Activated naive CD8-positive, alpha-beta T cell treated with anti-CD3 and anti-CD28 coated beads, Interleukin-2, amount 10 ng/mL, durations not matched to agents 7 days and 5 days (primary cell): ENCODE data around the gene SNRNP70. TPM values are rescaled to one million over a fixed set of nuclear protein-coding genes. Genes with fewer than 3 reads are reported as not detected.

ENCODE experiments used
- ATAC-seq: fragments of 150-1000 bp; cut with Tn5 transposase; one replicate; pipeline ENCODE4 v1.10.0; 2021; ENCODE audit warnings: low read depth, moderate library complexity
- POLR2A ChIA-PET: fragments of 350-600 bp; sonication (Branson Sonifier 250); formaldehyde crosslinking; loops from one replicate; lab custom pipeline; 2021; ENCODE audit warnings: antibody characterized with exemption; lab: Charles Lee
- DNase-seq: peaks from one replicate; pipeline ENCODE4 v3.0.0; 2021
- H3K27ac Mint-ChIP-seq: one replicate; pipeline ENCODE4 v1.8.0; 2022; ENCODE audit warnings: mild to moderate bottlenecking, mixed read lengths
- H3K27me3 Mint-ChIP-seq: one replicate; pipeline ENCODE4 v1.8.0; 2022; ENCODE audit warnings: mild to moderate bottlenecking, moderate library complexity, mixed read lengths
- H3K36me3 Mint-ChIP-seq: one replicate; pipeline ENCODE4 v1.8.0; 2021; ENCODE audit warnings: mild to moderate bottlenecking, mixed read lengths
- H3K4me1 Mint-ChIP-seq: one replicate; pipeline ENCODE4 v1.8.0; 2021; ENCODE audit warnings: mixed read lengths
- H3K4me3 Mint-ChIP-seq: one replicate; pipeline ENCODE4 v1.8.0; 2022; ENCODE audit warnings: mild to moderate bottlenecking, moderate library complexity, mixed read lengths
- H3K9me3 Mint-ChIP-seq: one replicate; pipeline ENCODE4 v1.8.0; 2021; ENCODE audit warnings: mixed read lengths
- total RNA-seq, 2 experiments: library from RNA; stranded (reverse); gene quantifications; one replicate each; pipeline ENCODE4 v1.2.3, GENCODE V29; 2021

Gene SNRNP70
- total RNA-seq, 2 experiments from 2014 or later = 321 to 328 TPM

- Mint-ChIP-seq H3K27me3 (peaks cover 65% of the 10 kb centered on the region), H3K9me3 (no peaks in the 10 kb centered on the region), H3K4me3 (no peak overlapping the region), H3K36me3 (no peaks in the 10 kb centered on the region), H3K27ac (no peak overlapping the region), H3K4me1 (peaks cover 12% of the 10 kb centered on the region)
- POLR2A ChIA-PET = interaction anchor here (1.1 kb wide), 1 partner anchor 24 kb away, joined by 4 read pairs; no protein-coding TSS in a partner anchor
- ATAC-seq = no peak
- no peak for DNase-seq
Observed at GRCh38 chr19:49152119-49152550, 66.9 kb downstream of the SNRNP70 start.

DNA sequence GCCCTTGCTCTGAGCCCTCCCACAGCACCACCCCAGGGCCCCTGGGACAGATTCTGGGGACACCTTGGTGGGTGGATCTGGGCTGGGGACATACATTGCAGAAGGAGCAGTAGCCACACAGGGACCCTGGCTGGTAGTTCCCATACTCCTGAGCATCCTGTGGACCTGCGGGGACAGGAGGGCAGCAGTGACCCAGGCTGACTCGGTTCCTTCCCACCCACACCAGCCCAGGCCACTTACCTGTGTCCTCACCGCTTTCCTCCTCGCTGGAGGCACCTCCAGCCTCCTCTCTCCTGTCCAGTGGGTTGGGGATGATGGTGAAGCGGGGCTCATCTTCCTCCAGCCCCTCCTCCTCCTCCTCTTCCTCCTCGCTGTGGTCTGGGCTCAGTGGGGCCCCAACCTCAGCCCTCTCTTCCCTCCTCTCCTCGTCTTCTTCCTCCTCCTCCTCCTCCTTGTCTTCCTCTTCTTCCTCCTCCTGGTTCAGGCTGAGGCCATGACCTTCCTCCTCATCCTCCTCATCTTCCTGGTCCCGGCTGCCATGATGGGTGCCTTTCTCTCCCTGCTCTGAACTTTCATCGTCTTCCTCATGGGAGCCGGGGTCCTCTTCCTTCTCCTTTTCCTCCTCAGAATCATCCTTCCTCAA lies 68.0 kb downstream of the SNRNP70 start:
- DNase-seq (no peak), ATAC-seq (no peak)
- Mint-ChIP-seq H3K9me3 (no peaks in the 10 kb centered on the region), H3K4me3 (no peak overlapping the region), H3K4me1 (peaks cover 13% of the 10 kb centered on the region), H3K27ac (peak overlapping the region; percentile 73), H3K27me3 (peaks cover 64% of the 10 kb centered on the region), H3K36me3 (no peaks in the 10 kb centered on the region)
- POLR2A ChIA-PET = no interaction called here

- Mint-ChIP-seq H3K27ac (no peak overlapping the region), H3K9me3 (no peaks in the 10 kb centered on the region), H3K27me3 (peaks cover 60% of the 10 kb centered on the region), H3K4me3 (no peak overlapping the region), H3K4me1 (peaks cover 12% of the 10 kb centered on the region), H3K36me3 (no peaks in the 10 kb centered on the region)
- DNase-seq (no peak), ATAC-seq (no peak)
- POLR2A ChIA-PET = no interaction called here
Observed at GRCh38 chr19:49154279-49154678, 69.0 kb downstream of the SNRNP70 start.

GRCh38 chr19:49155005-49155819 lies 70.0 kb downstream of the SNRNP70 start, which contains the start of gene HRC:
HRC (minus strand) TSS chr19:49155396; CDS start chr19:49155237, 159 bp downstream.
- Mint-ChIP-seq H3K27ac (no peak within 1 kb of the TSS), H3K27me3 (peaks cover 51% of the 10 kb centered on the region), H3K4me3 (no peak within 1 kb of the TSS), H3K4me1 (peaks cover 11% of the 10 kb centered on the region), H3K36me3 (no peaks in the 10 kb centered on the region), H3K9me3 (no peaks in the 10 kb centered on the region)
- no peak for ATAC-seq
- POLR2A ChIA-PET = interaction anchor here (0.8 kb wide), 1 partner anchor 22 kb away, joined by 4 read pairs; no protein-coding TSS in a partner anchor
- DNase-seq = no peak

GRCh38 chr19:49155820-49156346 lies 70.6 kb downstream of the SNRNP70 start:
- H3K9me3 Mint-ChIP-seq = no peaks in the 10 kb centered on the region
- H3K27me3 Mint-ChIP-seq = peaks cover 52% of the 10 kb centered on the region
- ATAC-seq (no peak), DNase-seq (no peak)
- peaks cover 10% of the 10 kb centered on the region for H3K4me1 Mint-ChIP-seq
- H3K27ac Mint-ChIP-seq = no peak overlapping the region
- no peaks in the 10 kb centered on the region for H3K36me3 Mint-ChIP-seq
- POLR2A ChIA-PET = no interaction called here
- no peak overlapping the region for H3K4me3 Mint-ChIP-seq

DNA sequence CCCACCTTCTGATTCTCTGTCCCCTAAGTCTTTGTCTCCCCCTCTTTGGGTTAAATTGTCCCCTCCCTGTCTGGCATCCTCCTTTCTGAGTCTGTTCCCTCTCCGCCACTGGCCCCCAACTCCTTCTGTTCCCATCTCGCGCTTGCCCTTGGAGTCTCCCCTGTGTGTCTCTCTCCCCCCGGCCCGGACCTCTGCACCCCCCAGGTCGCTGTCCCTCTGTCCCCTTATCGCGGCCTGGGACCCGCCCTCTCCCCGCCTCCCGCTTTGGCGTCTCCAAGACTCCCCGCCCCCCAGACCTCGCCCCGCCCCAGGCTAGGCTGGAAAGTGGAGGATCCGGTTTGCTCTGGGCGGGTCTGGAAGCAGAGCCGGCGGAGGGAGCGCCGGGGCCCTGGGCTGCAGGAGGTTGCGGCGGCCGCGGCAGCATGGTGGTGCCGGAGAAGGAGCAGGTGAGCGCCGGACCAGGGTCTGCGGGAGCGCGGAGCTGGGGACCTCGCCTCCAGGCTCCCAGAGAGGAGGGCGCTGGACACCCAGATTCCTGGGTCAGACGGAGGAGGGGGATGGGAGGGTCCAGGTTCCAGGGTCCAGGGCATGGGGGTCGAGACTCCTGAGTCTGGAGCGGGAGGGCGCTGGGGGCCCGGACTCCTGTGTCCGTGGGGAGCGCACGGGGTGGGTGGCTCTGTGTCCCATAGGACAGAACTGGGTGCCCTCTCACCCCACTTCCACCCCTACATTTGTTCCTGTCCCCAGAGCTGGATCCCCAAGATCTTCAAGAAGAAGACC lies 72.4 kb downstream of the SNRNP70 start, which contains the start of gene TRPM4:
Gene TRPM4 (plus strand): TSS at position 348 of the 780 bp plus-strand sequence. CDS start 75 bp downstream, at position 423.
- Mint-ChIP-seq H3K4me1 (peaks cover 7% of the 10 kb centered on the region), H3K27ac (no peak within 1 kb of the TSS), H3K36me3 (no peaks in the 10 kb centered on the region), H3K9me3 (no peaks in the 10 kb centered on the region), H3K4me3 (peak within 1 kb of the TSS; percentile 62), H3K27me3 (peaks cover 47% of the 10 kb centered on the region)
- DNase-seq (peak; percentile 66), ATAC-seq (peak; percentile 71)
- POLR2A ChIA-PET = no interaction called here

Other genes with a start within 250 kb of the SNRNP70 start
- 1 to 10 TPM; 2.6 to 3.3 TPM for gene HSD17B14, start 249.0 kb upstream of the SNRNP70 start, total RNA-seq
- gene PLEKHA4, start 216.8 kb upstream of the SNRNP70 start, total RNA-seq = 1 to 10 TPM; 4.0 to 7.0 TPM
- 10 to 100 TPM; 82.8 to 83.9 TPM for gene PPP1R15A, start 213.0 kb upstream of the SNRNP70 start, total RNA-seq
- under 1 TPM in 1 of 2 experiments, not detected in 1; 0.17 TPM for gene TULP2, start 186.7 kb upstream of the SNRNP70 start, total RNA-seq
- gene NUCB1, start 185.1 kb upstream of the SNRNP70 start, total RNA-seq = 100 to 1,000 TPM; 203 to 214 TPM
- gene DHDH, start 151.8 kb upstream of the SNRNP70 start, total RNA-seq = 1 to 10 TPM; 1.7 to 2.6 TPM
- 100 to 1,000 TPM; 285 to 296 TPM for gene BAX, start 130.6 kb upstream of the SNRNP70 start, total RNA-seq
- 1,000 to 10,000 TPM; 1,232 to 1,343 TPM for gene FTL, start 120.1 kb upstream of the SNRNP70 start, total RNA-seq
- gene GYS1, start 92.1 kb upstream of the SNRNP70 start, total RNA-seq = 10 to 100 TPM; 58.0 to 63.1 TPM
- 10 to 100 TPM; 71.3 to 76.1 TPM for gene RUVBL2, start 91.6 kb upstream of the SNRNP70 start, total RNA-seq
- not detected for gene LHB, start 68.4 kb upstream of the SNRNP70 start, total RNA-seq
- gene CGB3, start 61.1 kb upstream of the SNRNP70 start, total RNA-seq = not detected
- gene CGB2, start 53.6 kb upstream of the SNRNP70 start, total RNA-seq = not detected
- not detected for gene CGB1, start 48.6 kb upstream of the SNRNP70 start, total RNA-seq
- not detected for gene CGB5, start 41.6 kb upstream of the SNRNP70 start, total RNA-seq
- gene CGB8, start 36.3 kb upstream of the SNRNP70 start, total RNA-seq = not detected
- gene CGB7, start 27.7 kb upstream of the SNRNP70 start, total RNA-seq = not detected
- gene NTF4, start 20.6 kb upstream of the SNRNP70 start, total RNA-seq = not detected
- gene KCNA7, start 12.8 kb upstream of the SNRNP70 start, total RNA-seq = not detected
- gene LIN7B, start 28.9 kb downstream of the SNRNP70 start, total RNA-seq = 10 to 100 TPM in 1 of 2 experiments, 1 to 10 TPM in 1; 8.9 to 10.1 TPM
- 1 to 10 TPM; 1.3 to 1.7 TPM for gene C19orf73, start 33.7 kb downstream of the SNRNP70 start, total RNA-seq
- 1 to 10 TPM; 3.6 to 4.6 TPM for gene PPFIA3, start 34.1 kb downstream of the SNRNP70 start, total RNA-seq
- gene HRC, start 69.9 kb downstream of the SNRNP70 start, total RNA-seq = not detected
- under 1 TPM; 0.19 to 0.34 TPM for gene TRPM4, start 72.3 kb downstream of the SNRNP70 start, total RNA-seq
- gene SLC6A16, start 239.7 kb downstream of the SNRNP70 start, total RNA-seq = 1 to 10 TPM; 3.7 to 5.1 TPM
- 100 to 1,000 TPM; 246 to 258 TPM for gene CD37, start 250.0 kb downstream of the SNRNP70 start, total RNA-seq